ENCODE measurements around the gene FOXA2.
"Not testable (repeated sequence)": the region's sequence is repeated elsewhere in the genome, so short reads cannot be mapped to it uniquely, and the experiment has no call there.

The FOXA2 gene

DNA sequence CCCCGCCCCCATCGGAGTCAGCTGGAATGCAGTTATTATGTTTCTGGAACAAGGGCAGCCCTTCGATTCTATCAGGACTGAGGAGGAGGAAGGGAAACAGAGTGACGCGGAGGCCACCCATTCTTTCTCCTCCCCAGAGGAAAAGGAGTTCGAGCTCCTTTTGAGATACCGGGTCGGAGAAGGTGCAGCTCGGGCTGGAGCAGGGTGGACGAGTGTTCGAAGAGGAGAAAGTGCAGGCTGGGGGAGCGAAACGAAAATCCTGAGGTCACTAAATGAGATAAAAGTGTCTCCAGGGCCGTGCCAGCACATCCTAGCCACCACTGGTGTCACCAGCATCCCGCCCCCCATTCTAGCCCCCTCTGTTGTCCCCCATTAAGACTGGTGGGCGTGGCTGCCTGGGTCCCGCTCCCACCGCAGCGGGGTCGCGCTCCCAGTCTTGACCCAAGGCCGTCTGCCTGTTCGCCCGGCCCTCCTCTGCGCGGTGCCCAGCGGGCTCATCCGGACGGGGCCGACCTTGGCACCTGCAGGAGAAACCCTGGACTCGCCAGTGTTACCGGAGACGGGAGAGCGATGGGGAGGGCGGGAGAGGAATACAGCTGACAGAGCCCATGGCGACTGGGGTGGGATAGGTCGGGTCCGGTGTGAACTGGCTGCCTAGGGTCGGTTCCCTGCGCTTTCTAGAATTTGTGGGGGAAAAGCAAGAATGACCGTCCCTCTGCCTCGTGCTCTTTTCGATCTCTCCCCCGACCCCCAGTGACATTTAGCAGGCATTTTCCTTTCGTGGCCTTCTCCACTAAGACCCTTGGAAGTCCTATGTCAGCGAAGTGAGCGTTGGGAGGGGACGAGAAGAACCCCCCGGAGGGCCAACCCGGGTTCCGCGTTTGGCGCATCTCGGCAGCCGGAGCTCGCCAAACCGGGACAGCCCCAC is 16.2 kb downstream of the FOXA2 start:
- no peak for DNase-seq

DNA sequence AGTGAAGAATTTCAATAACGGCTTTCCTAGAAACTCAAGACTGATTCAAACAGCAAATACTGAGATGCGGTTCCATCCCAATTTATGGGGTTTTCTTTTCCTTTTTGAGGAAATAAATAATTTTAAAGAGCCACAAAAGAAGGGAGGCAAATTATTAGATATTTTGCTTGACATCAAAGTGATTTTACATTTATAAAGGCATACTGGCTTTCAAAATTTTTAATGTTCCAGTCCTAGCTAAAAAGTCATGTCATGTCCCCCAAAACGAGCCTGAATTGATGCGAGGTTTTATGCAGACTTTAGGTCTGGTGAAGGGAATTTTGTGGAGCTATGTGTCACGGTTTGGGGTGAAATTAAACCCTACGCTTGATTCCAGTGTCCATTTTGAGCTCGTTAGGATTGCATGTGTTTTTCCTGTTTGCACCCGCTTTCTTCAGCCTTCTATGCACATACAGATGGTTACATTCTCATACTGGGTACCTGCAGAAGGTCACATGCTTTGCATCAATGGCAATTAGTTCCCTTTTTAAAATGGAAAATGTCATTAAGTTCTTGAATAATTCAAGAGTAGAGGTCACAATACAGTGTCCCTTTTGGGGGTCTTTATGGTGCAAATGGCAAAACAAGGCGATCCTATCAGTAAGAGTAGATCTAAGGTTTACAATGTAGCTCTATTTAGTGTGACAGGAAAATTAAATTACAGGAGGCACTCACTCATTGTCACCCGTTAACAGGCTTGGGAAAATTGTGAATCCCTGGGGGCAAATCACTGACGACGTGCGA is 17.3 kb downstream of the FOXA2 start:
- DNase-seq, result no peak

DNA sequence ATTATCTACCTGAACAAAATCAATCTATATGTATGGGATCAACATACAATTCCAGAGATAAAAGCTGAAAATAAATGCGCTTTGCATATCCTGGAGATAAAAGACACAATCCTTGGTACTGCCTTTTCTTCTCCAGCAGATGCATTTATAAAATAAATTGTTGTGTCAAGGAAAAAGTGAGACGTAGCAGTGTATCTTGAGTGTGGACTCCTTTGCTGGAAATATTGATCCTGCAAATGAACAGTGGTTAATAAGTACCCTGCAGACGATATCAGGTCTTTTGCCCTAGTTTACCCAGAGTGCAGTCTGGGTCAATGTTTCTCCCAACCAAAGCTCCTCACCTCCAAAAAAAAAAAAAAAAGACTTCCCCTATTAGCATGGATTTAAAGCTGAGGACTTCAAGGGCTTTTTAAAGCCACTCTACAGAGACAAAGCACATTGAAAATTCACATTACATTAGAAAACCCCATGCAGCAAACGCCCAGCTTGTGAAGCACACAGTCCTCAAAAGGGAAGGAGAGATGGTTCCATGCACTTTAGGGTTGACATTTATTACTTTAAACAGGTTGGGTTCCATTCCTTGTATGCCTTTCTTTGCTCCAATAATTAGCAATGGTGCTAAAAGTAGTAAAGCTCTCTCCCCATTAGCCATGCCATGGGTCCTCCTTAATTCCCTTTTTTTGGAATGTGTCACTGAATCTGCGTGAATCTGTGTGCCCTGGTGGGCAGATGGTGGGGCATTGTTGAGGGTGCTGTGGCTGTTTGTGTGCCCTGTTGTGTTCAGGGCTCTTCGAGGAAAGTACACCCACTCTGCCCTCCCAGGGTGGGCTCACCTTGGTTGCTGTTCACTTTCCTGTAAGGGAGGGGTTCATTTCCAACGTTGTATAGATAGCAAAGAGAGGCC is 21.1 kb downstream of the FOXA2 start:
- no peak for DNase-seq

DNA sequence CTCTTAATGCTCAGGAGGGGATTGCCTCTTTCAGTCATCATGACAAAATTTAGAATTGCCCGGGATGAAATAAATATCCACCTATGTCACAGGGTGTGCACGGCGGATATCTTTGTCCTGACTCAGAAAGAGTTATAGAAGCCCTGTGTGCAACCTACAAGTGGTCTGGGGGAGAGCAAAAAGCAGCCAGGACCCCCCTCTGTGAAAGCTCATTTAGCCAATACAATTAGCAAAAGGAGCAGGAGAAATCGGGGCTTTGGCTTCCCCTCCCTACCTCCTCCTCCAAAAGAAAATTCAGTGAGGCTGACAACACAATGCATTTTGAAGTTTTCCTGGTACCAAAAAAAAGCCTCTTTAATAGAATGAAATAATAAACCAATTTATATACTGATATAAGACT is 21.8 kb downstream of the FOXA2 start:
- no peak for DNase-seq

DNA sequence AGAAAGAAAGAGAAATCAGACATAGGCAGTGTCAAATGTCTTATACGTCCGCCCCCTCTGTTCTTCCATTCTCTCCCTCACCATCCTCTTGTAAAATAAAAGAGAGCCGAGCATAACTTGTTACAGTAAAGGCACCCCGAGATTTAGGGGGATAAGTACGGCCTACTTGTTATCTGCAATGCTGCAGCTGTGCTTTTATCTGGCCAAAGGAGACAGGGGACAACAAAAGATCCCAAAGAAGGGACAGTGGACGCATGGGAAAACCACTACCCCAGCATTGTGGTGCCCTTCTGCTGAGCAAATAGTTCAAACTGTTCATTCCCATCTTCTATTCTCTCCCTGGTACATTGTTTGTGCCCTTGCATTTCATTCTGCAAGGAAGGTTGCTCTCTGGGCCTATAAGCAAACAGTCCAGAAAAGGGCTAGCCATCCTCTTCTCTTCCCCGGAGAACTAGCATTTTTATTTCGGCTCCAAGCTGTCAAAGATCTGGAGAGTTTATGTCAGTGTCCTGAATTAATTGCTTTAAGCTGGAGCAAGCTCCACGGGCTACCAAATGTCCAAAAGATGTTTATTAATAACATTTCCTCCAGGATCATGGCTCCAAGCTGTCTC is 22.3 kb downstream of the FOXA2 start:
- no peak for DNase-seq

DNA sequence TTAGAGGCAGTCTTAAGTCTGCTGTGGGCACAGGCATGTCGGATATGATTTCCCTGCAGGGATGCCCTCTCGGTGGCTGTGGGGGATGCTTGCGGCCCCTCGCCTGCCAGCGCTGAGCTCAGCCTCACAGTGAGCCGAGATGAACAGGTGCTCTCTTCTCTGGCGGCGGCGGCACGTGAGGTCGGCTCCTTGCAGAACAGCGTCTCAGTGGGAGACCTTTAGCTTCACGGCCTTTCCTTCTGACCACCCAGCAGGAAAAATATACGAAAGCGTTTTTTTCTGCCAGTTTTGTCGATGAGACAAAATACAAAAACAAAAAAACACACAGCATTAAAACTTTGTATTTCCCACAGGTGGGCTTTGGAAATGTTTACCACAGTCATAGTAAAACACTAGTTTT is 23.6 kb downstream of the FOXA2 start:
- no peak for DNase-seq

DNA sequence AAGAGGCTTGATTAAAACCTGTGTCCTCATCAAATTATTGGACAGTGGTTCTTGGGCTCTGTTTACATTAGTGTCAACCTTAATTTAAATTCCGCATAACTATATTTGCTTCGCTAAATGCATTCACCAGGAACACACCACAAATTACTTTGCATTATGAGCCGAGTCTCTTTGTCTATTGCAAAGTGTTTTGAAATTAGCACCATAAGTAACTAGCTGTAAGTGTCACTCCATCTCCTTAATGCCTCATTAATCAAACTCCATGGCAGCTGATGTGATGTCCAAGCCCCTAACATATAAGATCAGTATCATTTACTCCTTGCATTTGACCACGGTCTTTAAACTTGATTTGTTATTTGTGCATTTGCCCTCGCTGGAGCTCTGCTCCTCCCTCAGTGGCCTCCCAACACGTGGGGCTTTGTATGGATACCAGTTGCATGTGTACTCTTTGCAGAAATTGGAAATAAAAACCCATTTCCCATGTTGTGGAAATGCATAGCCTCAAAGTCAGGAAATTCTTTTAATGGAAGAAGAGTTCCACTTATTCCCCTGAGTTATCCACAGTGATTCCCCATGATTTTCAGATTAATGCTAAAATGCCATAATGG is 24.6 kb downstream of the FOXA2 start:
- no peak for DNase-seq

DNA sequence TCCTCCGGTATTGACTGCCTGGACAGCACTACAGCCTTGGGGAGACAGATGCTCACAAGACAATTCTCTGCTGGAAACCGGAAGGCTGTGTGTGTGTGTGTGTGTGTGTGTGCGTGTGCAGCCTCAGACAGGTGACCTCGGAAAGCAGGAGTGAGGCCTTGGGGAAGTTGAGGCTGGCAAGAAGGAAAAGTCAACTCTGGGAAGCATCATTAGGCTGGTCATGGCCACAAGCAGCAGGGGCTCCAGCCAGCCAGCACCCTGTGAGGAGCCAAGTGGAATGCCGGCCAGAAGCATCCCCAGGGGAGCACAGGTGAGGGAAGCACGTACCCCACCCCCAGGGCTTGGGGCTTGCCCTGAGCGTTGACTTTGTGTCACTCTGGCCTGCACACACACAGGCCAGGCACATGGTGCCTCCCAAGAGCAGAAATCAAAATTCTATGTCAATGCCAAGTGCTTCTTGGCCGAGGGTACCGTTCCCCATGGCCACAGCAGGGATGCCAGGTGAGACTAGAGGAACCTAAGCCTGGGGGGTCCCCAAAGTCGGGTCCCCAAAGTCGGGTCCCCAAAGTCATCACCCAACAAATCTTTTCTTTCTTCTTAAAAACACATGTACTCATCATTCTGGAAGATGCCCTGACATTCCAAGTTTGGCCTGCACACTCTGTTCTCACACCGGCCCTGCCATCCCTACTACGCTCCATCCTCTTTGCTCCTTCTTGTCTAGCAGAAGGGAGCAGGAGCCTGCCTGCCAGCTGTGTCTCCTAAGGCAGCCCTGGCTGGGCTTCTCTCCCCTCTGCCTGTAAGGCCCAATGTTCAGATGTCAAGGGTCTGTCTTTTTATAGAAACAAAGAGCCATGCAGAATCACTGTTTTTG is 26.7 kb downstream of the FOXA2 start:
- DNase-seq, result no peak

DNA sequence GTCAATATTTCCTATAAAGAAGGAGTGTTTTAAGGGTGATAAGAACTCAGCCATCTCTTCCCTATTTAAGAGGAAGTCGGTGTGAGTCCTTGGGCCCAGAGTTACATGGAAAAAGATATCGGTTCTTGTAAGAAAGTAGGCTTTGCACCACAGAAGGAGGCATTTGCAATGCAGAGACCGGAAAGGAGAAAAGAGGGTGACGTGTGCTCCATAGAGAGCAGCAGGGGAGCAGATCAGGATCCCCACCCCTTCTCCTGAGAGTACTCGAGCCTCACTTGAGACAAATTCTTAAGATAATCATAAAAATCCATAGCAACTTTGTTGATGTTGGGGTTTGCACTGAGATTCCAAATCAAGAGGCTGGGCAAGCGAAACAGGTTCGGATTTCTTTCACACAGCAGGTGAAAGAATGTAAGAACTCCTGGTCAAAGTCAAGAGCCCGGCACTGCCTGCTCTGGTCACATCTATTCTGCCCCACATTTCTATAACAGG is 27.8 kb downstream of the FOXA2 start:
- DNase-seq, result no peak

DNA sequence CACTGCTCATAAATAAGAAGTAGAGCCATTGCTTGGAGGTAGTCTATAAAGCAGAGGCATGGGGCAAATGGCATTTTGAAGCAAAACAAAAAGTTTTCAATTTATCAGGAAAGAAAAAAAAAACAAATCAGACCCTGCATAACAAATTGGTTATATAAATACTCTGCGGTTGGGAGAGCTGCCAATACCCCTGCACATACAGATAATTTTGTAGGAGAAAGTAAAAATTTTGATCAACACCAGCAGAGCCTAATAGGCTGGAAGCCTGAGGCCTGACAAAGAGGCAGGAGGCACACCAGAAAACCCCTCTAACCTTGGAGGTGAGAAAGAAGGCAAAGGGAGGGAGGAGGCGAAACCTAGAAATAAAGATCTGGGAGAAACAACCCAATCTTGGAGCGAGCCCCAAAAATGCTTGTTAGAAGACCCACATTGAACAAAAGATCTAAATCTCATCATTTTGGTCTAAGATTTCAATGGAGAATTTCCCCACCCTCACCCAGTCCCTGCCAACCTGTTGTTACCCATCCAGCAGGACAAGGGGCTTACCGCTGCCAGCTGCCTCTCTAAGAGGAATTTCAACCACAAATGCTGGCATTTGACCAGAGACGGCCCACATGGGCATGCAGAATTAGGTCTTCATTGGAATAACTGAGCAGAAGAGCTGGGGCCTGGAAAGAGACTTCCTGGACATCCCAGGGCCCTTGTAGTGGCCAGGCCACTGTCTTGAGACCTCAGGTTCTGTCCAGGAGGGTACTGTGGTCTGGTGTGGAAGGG is 28.4 kb downstream of the FOXA2 start:
- DNase-seq, result no peak

DNA sequence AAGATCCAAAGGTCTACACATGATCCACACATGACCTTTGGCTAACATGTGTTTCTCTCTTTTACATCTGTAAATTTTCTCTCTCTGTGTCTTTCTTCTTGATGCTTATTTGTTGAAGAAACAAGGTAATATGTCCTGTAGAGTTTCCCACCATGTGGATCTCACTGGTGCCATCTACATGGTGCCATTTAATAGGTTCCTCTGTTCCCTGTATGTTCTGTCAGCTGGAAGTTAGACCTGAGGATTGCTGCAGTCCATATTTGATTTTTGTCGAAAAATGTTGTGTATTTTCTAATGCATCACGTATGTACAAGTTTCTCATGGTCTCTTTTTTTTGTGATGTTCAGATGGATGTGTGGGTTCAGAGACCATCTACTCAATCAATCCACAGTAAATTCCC is 30.0 kb downstream of the FOXA2 start:
- DNase-seq, result no peak

DNA sequence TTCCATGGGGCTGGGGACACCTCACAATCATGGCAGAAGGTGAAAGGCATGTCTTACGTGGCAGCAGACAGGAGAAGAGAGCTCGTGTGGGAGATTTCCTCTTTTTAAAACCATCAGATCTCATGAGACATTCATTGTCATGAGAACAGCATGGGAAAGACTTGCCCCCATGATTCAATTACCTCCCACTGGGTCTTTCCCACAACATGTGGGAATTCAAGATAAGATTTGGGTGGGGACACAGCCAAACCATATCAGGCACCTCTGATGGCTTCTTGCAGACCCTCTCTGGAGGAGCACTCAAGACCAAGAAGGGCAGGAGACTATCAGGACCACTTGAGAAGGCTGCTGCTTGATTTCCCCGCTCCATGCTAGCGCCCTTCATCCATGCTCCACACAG is 33.9 kb downstream of the FOXA2 start:
- DNase-seq, result not testable (repeated sequence)

DNA sequence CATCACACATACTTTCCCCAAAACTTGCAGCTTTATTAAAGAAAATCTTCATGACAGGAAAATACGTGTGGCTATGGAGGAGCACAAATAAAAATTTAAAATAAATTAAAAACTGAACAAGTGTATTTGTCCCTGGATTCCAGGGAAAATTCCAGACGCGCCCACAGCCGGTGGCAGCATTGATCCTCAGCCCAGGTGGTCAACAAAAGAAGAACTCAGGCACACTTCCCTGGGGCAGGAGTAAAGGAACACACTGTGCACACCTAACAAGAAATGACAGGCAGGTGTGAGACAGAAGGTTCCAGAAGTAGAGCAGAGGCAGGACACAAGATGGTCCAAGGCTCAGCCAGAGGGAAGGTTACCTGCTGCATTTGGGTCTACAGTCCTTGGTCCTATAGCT is 36.3 kb downstream of the FOXA2 start:
- DNase-seq, result no peak

DNA sequence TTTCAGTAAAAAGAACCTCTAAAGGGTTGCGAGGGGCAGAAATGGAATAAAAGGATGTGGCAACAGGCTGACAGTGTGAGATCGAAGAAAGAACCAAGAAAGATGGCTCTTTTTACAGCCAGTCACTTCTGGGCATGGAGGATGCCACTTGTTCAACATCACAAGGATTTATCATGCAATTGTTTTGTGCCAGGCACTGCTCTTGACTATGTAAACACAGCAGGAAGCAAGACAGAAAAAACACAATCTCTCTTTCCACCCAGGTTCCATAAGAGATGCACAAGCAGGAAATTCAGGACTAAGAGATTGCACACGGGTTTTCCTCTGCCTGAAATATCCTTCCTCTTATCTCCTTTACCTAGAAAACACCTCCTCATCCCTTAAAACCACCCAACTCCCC is 38.0 kb downstream of the FOXA2 start:
- DNase-seq, result no peak

DNA sequence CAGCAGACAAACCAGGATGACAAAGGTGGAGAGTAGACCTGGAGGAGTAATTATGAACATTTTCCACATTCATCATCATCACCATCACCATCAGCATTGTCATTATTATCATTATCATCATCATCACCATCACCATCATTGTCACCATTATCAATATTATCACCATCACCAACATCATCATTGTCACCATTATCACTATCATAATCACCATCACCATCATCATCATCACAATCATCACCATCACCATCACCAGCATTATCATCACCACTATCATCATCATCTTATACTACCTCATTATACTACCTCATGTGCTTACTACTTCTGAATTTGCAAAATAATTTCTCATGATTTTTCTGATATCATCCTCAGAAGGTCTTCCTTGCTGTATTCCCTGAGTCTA is 39.3 kb downstream of the FOXA2 start:
- no peak for DNase-seq

DNA sequence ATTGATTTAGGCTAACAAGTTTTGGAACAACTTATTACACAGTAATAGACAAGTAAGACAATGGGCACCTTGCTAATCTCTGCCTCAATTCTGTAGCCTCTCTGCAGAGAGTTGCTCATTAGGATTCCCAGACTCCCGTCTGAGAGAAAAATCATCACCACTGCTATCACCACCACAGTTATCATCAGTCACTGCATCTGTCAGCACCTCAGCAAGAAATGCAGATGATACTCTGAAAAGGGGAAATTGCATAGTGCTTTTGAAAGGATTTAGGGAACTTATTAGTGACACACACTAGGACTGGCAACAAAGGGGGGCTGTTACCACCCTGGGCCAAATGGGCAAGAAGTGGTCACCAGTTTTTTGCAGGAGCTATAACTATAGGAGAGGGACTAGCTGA is 39.9 kb downstream of the FOXA2 start:
- DNase-seq, result no peak

DNA sequence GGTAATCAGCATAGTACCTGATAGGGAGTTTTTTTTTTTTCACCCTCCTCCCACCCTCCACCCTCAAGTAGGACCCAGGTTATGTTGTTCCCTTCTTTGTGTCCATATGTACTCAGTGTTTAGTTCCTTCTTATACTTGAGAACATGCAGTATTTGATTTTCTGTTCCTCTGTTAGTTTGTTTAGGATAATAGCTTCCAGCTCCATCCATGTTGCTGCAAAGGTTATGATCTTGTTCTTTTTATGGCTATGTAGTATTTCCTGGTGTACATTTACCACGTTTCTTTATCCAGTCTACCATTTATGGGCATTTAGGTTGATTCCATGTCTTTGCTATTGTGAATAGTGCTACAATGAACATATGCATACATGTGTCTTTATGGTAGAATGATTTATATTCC is 41.9 kb downstream of the FOXA2 start:
- no peak for DNase-seq

DNA sequence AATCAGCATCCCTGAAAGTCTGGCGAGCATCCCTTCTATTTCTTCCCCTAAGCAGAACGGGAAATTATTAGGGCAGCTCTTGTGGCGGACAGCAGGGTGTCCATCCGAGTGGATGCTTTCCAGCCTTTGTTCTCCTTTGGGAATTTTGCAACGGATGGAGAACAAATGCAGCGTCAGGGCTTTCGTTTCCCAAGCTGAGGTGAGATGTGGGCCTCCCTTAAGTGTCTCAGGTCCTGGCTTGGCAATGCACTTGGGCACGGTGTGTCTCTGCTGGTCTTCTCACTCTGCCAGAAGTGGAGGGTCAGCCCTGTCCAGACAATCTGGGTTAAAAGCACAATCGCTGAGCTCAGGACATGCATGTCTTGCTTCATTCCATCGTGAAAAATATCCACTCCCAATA is 43.5 kb downstream of the FOXA2 start:
- no peak for DNase-seq

DNA sequence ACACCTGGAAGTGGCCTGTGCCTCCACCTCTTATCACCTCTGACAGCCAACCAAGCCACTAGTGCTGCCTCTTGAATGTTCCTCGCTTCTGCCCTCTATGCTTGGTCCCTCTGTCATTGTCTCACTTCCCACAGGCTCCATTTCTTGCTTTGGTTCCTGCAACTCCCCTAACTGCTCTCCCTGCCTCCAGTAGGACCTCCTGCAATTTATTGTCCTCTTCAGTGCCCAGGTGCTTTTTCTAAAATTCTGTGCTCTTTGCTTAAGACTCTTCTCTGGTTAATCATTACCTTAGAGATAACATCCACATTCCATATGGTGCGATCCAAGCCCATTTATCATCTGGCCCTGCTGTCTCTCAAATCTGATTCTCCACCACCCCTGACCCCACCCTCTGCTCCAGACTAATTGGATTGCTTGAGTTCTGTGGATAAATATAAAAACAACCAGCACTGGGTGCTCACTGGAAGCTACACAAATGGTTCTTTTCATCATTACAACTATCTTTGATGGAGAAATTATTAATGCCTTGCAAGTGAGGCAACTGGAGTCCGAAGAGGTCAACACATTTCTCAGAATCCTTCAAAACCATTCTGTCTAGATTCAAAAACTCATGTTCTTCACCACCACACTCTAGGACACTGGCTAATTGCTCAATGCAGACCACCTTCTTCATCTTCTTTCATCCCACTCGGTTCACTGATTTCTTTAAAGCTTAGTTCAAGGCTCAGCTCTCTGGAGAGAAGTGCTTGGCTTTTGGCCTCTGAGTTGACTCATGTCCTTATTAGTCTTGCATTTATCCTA is 47.2 kb downstream of the FOXA2 start:
- no peak for DNase-seq

Data from left hindlimb (tissue), 1 donor.